Measurements from ENCODE around the gene ABCB6.
A peak's percentile ranks its signal among the peaks of the same experiment; 100 is the strongest.

ABCB6 gene

GRCh38 chr2:219165058-219165911, 53.5 kb downstream of the ABCB6 start:
- DNase-seq, result no peak

DNA sequence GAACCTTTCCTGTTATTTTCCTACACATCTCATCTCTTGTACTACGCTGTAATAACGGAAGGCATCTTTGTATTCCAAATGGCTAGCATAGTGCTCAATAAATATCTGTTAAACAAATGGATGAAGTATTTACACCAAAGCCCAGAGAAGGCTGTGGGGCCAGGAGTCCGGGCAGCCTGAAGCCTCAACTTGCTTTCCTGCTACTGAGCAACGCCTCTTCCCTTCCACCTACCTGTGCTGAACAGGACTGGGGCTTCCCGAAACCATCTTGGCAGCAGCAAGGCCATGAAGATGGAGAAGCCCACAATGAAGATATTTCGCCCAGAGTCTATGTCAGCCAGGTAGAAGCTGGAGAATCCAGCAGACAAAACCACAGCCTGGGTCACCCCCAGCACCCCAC, 55.6 kb downstream of the ABCB6 start:
- DNase-seq, result no peak

- DNase-seq, result no peak
Measured at GRCh38 chr2:219161097-219161496, 57.7 kb downstream of the ABCB6 start.

- DNase-seq, result peak; percentile 97
Measured at GRCh38 chr2:219160186-219161017, 58.4 kb downstream of the ABCB6 start, which contains the start of gene NHEJ1. Gene NHEJ1 (minus strand): TSS chr2:219160815. CDS start chr2:219158362, 2,453 bp downstream.
